KMS-11 (cell line): ENCODE results near the gene AGPAT3.

Experiments
- H2AFZ ChIP-seq: fragments of 200-600 bp; sonication (generic); 2 replicates; pipeline ENCODE4 v1.6.1; 2016; ENCODE audit warnings: antibody characterized with exemption, mixed run types, low read depth
- H3K27ac ChIP-seq: fragments of 200-600 bp; sonication (generic); 2 replicates; pipeline ENCODE4 v1.6.1; 2016; ENCODE audit warnings: mild to moderate bottlenecking, mixed run types
- H3K27me3 ChIP-seq: fragments of 200-600 bp; sonication (generic); 2 replicates; pipeline ENCODE4 v1.6.1; 2017; ENCODE audit warnings: mild to moderate bottlenecking, low read depth, mixed run types, moderate library complexity; ENCODE audit not compliant: insufficient read depth
- H3K36me3 ChIP-seq: fragments of 200-600 bp; sonication (generic); 2 replicates; pipeline ENCODE4 v1.6.1; 2017; ENCODE audit warnings: mild to moderate bottlenecking, mixed run types; ENCODE audit not compliant: insufficient read depth
- H3K4me1 ChIP-seq: fragments of 200-600 bp; sonication (generic); 2 replicates; pipeline ENCODE4 v1.6.1; 2016; ENCODE audit warnings: mild to moderate bottlenecking, low read depth, mixed run types; ENCODE audit not compliant: poor library complexity, severe bottlenecking
- H3K4me2 ChIP-seq: fragments of 200-600 bp; sonication (generic); 2 replicates; pipeline ENCODE4 v1.7.0; 2016; ENCODE audit warnings: mild to moderate bottlenecking, mixed run types
- H3K4me3 ChIP-seq: fragments of 200-600 bp; sonication (generic); IDR thresholded peaks from 2 replicates; pipeline ENCODE4 v1.6.1; 2017; ENCODE audit warnings: low read depth, low read length, mixed read lengths; ENCODE audit not compliant: insufficient read depth
- H3K79me2 ChIP-seq: fragments of 200-600 bp; sonication (generic); 2 replicates; pipeline ENCODE4 v1.6.1; 2016; ENCODE audit warnings: low read depth, mixed run types; ENCODE audit not compliant: insufficient read depth
- H3K9ac ChIP-seq: fragments of 200-600 bp; sonication (generic); 2 replicates; pipeline ENCODE4 v1.6.1; 2016; ENCODE audit warnings: mild to moderate bottlenecking, mixed run types
- H4K20me1 ChIP-seq: fragments of 200-600 bp; sonication (generic); 2 replicates; pipeline ENCODE4 v1.6.1; 2016; ENCODE audit warnings: mild to moderate bottlenecking, mixed run types; ENCODE audit not compliant: insufficient read depth
- CTCF ChIP-seq: fragments of 200-600 bp; sonication (generic); conservative IDR thresholded peaks from 2 replicates; pipeline ENCODE4 v1.6.1; 2017; ENCODE audit warnings: low read depth, mild to moderate bottlenecking, antibody characterized with exemption, low read length, moderate library complexity, mixed read lengths

The AGPAT3 gene

GRCh38 chr21:43855955-43856354 is 9.1 kb upstream of the AGPAT3 start:
- H4K20me1 ChIP-seq, result no peaks in the 10 kb centered on the region
- no peak overlapping the region for H3K27ac ChIP-seq
- no peak overlapping the region for H3K9ac ChIP-seq
- no peak overlapping the region for H3K4me3 ChIP-seq
- no peaks in the 10 kb centered on the region for H3K36me3 ChIP-seq
- no peak for TF ChIP-seq CTCF
- H3K4me1 ChIP-seq, result no peaks in the 10 kb centered on the region
- H3K79me2 ChIP-seq, result no peaks in the 10 kb centered on the region
- H3K27me3 ChIP-seq, result no peaks in the 10 kb centered on the region
- no peak overlapping the region for H3K4me2 ChIP-seq
- H2AFZ ChIP-seq, result no peak overlapping the region

GRCh38 chr21:43858806-43859648 is 6.0 kb upstream of the AGPAT3 start:
- H3K4me3 ChIP-seq, result no peak overlapping the region
- no peak overlapping the region for H3K27ac ChIP-seq
- no peak for TF ChIP-seq CTCF
- no peaks in the 10 kb centered on the region for H3K27me3 ChIP-seq
- H2AFZ ChIP-seq, result no peak overlapping the region
- no peaks in the 10 kb centered on the region for H4K20me1 ChIP-seq
- no peak overlapping the region for H3K9ac ChIP-seq
- no peaks in the 10 kb centered on the region for H3K36me3 ChIP-seq
- peaks cover 11% of the 10 kb centered on the region for H3K4me1 ChIP-seq
- H3K4me2 ChIP-seq, result no peak overlapping the region
- no peaks in the 10 kb centered on the region; the same call in 1 of the 2 replicates for H3K79me2 ChIP-seq

- H3K4me3 ChIP-seq, result no peak overlapping the region
- H3K27me3 ChIP-seq, result no peaks in the 10 kb centered on the region
- no peak overlapping the region for H3K4me2 ChIP-seq
- no peaks in the 10 kb centered on the region for H4K20me1 ChIP-seq
- no peak overlapping the region for H3K27ac ChIP-seq
- peaks cover 13% of the 10 kb centered on the region for H3K4me1 ChIP-seq
- no peak overlapping the region for H3K9ac ChIP-seq
- H3K79me2 ChIP-seq, result no peaks in the 10 kb centered on the region; the same call in 1 of the 2 replicates
- no peak overlapping the region for H2AFZ ChIP-seq
- H3K36me3 ChIP-seq, result no peaks in the 10 kb centered on the region
- TF ChIP-seq CTCF, result no peak
Observed at GRCh38 chr21:43859747-43860214, 5.2 kb upstream of the AGPAT3 start.

GRCh38 chr21:43861706-43862105 is 3.3 kb upstream of the AGPAT3 start:
- TF ChIP-seq CTCF, result no peak
- H2AFZ ChIP-seq, result no peak overlapping the region
- no peak overlapping the region for H3K4me3 ChIP-seq
- no peak overlapping the region for H3K9ac ChIP-seq
- no peaks in the 10 kb centered on the region for H3K36me3 ChIP-seq
- no peaks in the 10 kb centered on the region for H4K20me1 ChIP-seq
- H3K4me1 ChIP-seq, result peaks cover 13% of the 10 kb centered on the region
- peaks cover 10% of the 10 kb centered on the region; the same call in 1 of the 2 replicates for H3K79me2 ChIP-seq
- H3K27me3 ChIP-seq, result no peaks in the 10 kb centered on the region
- no peak overlapping the region for H3K4me2 ChIP-seq
- no peak overlapping the region for H3K27ac ChIP-seq
